OCI-LY1 (cell line): ENCODE data around the gene LCMT1.

Experiments used
- CTCF ChIP-seq: fragments of 200-600 bp; sonication (generic), shearing (Covaris generic); IDR thresholded peaks from 2 replicates; pipeline ENCODE4 v1.5.1; 2017; ENCODE audit warnings: mild to moderate bottlenecking, antibody characterized with exemption, low read length, moderate library complexity, mixed read lengths
- EZH2 ChIP-seq: fragments of 200-600 bp; sonication (generic), shearing (Covaris generic); IDR thresholded peaks from 2 replicates; pipeline ENCODE4 v1.8.0; 2017; ENCODE audit warnings: borderline replicate concordance, mixed run types, mild to moderate bottlenecking, antibody characterized with exemption, low read length, moderate library complexity, mixed read lengths

- no peak for TF ChIP-seq CTCF
- TF ChIP-seq EZH2: no peak
Observed at GRCh38 chr16:25210758-25211157, 99.2 kb downstream of the LCMT1 start.
